Caco-2 (cell line): ENCODE measurements around the gene GFPT2. TPM values are rescaled to one million over a fixed set of nuclear protein-coding genes. Genes with fewer than 3 reads are reported as not detected.
A peak's percentile ranks its signal among the peaks of the same experiment; 100 is the strongest.

Experiments
- BruUV-seq: library from RNA; stranded (reverse); fragments of 400-500 nt; replicated peaks from 2 replicates; lab custom pipeline; 2021; lab: Mats Ljungman, UMichigan
- CTCF ChIA-PET: fragments of 300-600 bp; sonication (Branson Sonifier 250); formaldehyde crosslinking; loops from one replicate; lab custom pipeline; 2022; ENCODE audit warnings: antibody characterized with exemption; lab: Charles Lee
- POLR2A ChIA-PET: fragments of 300-600 bp; sonication (Branson Sonifier 250); formaldehyde crosslinking; loops from one replicate; lab custom pipeline; 2022; ENCODE audit warnings: antibody characterized with exemption; lab: Charles Lee
- DNase-seq, 2 experiments: peaks; one replicate each; pipeline versions ENCODE4 v3.0.0 to v3.0.0-alpha.2; 2020 to 2022
- H3K27me3 ChIP-seq: replicated peaks from 2 replicates; pipeline ENCODE4 v1.6.0; 2011; ENCODE audit warnings: low read length; ENCODE audit not compliant: control insufficient read depth, insufficient read depth
- H3K36me3 ChIP-seq: 2 replicates; pipeline ENCODE4 v1.5.1; 2011; ENCODE audit warnings: low read length; ENCODE audit not compliant: control insufficient read depth, insufficient read depth
- H3K4me1 ChIP-seq: fragments of 250-450 bp; sonication (Bioruptor Pico); 2 replicates; pipeline ENCODE4 v1.5.1; 2020; ENCODE audit warnings: mild to moderate bottlenecking
- H3K4me3 ChIP-seq: 2 replicates; pipeline ENCODE4 v1.5.1; 2011; ENCODE audit warnings: low read depth, mild to moderate bottlenecking, control low read depth, low read length
- H3K9me3 ChIP-seq: fragments of 250-450 bp; sonication (Bioruptor Pico); 2 replicates; pipeline ENCODE4 v1.5.1; 2020; ENCODE audit warnings: mild to moderate bottlenecking, moderate library complexity
- H3K27ac Mint-ChIP-seq: one replicate; pipeline ENCODE4 v1.8.0; 2022; ENCODE audit warnings: mixed read lengths; ENCODE audit not compliant: unreplicated experiment
- H3K27me3 Mint-ChIP-seq: one replicate; pipeline ENCODE4 v1.8.0; 2022; ENCODE audit warnings: mixed read lengths; ENCODE audit not compliant: insufficient read depth, unreplicated experiment
- H3K36me3 Mint-ChIP-seq: one replicate; pipeline ENCODE4 v1.8.0; 2022; ENCODE audit warnings: mild to moderate bottlenecking, mixed read lengths; ENCODE audit not compliant: insufficient read depth, unreplicated experiment
- H3K4me1 Mint-ChIP-seq: one replicate; pipeline ENCODE4 v1.8.0; 2022; ENCODE audit warnings: low read depth, mixed read lengths; ENCODE audit not compliant: unreplicated experiment
- H3K4me3 Mint-ChIP-seq: one replicate; pipeline ENCODE4 v1.8.0; 2022; ENCODE audit warnings: mild to moderate bottlenecking, moderate library complexity, mixed read lengths; ENCODE audit not compliant: unreplicated experiment
- H3K9me3 Mint-ChIP-seq: one replicate; pipeline ENCODE4 v1.8.0; 2022; ENCODE audit warnings: mixed read lengths; ENCODE audit not compliant: unreplicated experiment
- CTCF ChIP-seq, 2 experiments: fragments of 200-600 bp in 1 of 2; IDR thresholded peaks; 1 replicate in 1 of 2; 2 replicates in 1 of 2; pipeline versions ENCODE4 v1.5.1 to v1.8.0; 2011 to 2022; ENCODE audit warnings: antibody characterized with exemption in 1 of 2, control low read depth in 1 of 2, inconsistent platforms in 1 of 2, low read depth in 1 of 2, low read length in 1 of 2, mild to moderate bottlenecking in 1 of 2, moderate library complexity in 1 of 2; ENCODE audit not compliant: insufficient read depth in 1 of 2, severe bottlenecking in 1 of 2, unreplicated experiment in 1 of 2
- intact Hi-C: fragments of 100-400 bp; cut with micrococcal nuclease; formaldehyde crosslinking; loops from one replicate; pipeline ENCODE4 v1.10.0; 2022; ENCODE audit not compliant: unreplicated experiment
- total RNA-seq: library from RNA; stranded (reverse); gene quantifications from 2 replicates; pipeline ENCODE4 v1.2.3, GENCODE V29; 2022

GFPT2 gene
- total RNA-seq, 1 experiment from 2014 or later = 1.6 TPM

- DNase-seq = no peak
- Histone ChIP-seq H3K36me3 (no peaks in the 10 kb centered on the region), H3K27me3 (no peaks in the 10 kb centered on the region), H3K4me3 (no peak overlapping the region), H3K9me3 (no peaks in the 10 kb centered on the region), H3K4me1 (no peaks in the 10 kb centered on the region)
- H3K4me1 Mint-ChIP-seq = peaks cover 3% of the 10 kb centered on the region
- BruUV-seq = no TSS peak
- intact Hi-C loops = no loop called here
- TF ChIP-seq CTCF (IDR thresholded peaks at IDR 0.05; ENCODE audit: insufficient read depth in 1 of 2, low read depth in 1 of 2, low read length in 1 of 2, severe bottlenecking in 1 of 2, unreplicated experiment in 1 of 2) = no peak
- peaks cover 2% of the 10 kb centered on the region for H3K27me3 Mint-ChIP-seq
- H3K36me3 Mint-ChIP-seq = peaks cover 3% of the 10 kb centered on the region
- H3K9me3 Mint-ChIP-seq = peaks cover 5% of the 10 kb centered on the region
- POLR2A ChIA-PET = no interaction called here
- CTCF ChIA-PET = interaction anchor here (1.2 to 1.6 kb wide), 5 partner anchors 12 to 199 kb away, joined by 3 to 11 read pairs (median 7); no protein-coding TSS in a partner anchor
- no peak overlapping the region for H3K4me3 Mint-ChIP-seq
- no peak overlapping the region for H3K27ac Mint-ChIP-seq
Observed at GRCh38 chr5:180316586-180316985, 36.5 kb downstream of the GFPT2 start.

- peak; percentile 67 to 81 for DNase-seq
- H3K36me3 Mint-ChIP-seq = peaks cover 5% of the 10 kb centered on the region
- POLR2A ChIA-PET = no interaction called here
Observed at GRCh38 chr5:180315762-180316212, 37.3 kb downstream of the GFPT2 start.

More at GRCh38 chr5:180315762-180316212, 37.3 kb downstream of the GFPT2 start:
- peaks cover 7% of the 10 kb centered on the region for H3K4me1 Mint-ChIP-seq
- H3K4me3 ChIP-seq = no peak overlapping the region
- no TSS peak for BruUV-seq
- no peaks in the 10 kb centered on the region for H3K36me3 ChIP-seq
- H3K9me3 Mint-ChIP-seq = peaks cover 9% of the 10 kb centered on the region
- TF ChIP-seq CTCF (IDR thresholded peaks at IDR 0.05; ENCODE audit: insufficient read depth in 1 of 2, low read depth in 1 of 2, low read length in 1 of 2, severe bottlenecking in 1 of 2, unreplicated experiment in 1 of 2) = peak; percentile 85 to 92
- CTCF ChIA-PET = interaction anchor here (0.6 to 1.6 kb wide), 11 partner anchors 8 to 199 kb away, joined by 3 to 11 read pairs (median 5); partner anchors contain the start of gene RASGEF1C
- H3K9me3 ChIP-seq = no peaks in the 10 kb centered on the region
- no peak overlapping the region for H3K27ac Mint-ChIP-seq
- intact Hi-C loops = loop anchor here (1.0 kb wide), 1 partner anchor 114 kb away; no protein-coding TSS in a partner anchor
- no peak overlapping the region for H3K4me3 Mint-ChIP-seq
- no peaks in the 10 kb centered on the region for H3K4me1 ChIP-seq
- H3K27me3 ChIP-seq = no peaks in the 10 kb centered on the region
- H3K27me3 Mint-ChIP-seq = peaks cover 2% of the 10 kb centered on the region
